GM12801 (cell line): ENCODE results near the gene TAF3.

ENCODE experiments used
- CTCF ChIP-seq: IDR thresholded peaks from one replicate; pipeline ENCODE4 v1.5.1; 2011; ENCODE audit warnings: control low read depth; ENCODE audit not compliant: insufficient read length; ENCODE audit errors: extremely low read depth

Gene TAF3

DNA sequence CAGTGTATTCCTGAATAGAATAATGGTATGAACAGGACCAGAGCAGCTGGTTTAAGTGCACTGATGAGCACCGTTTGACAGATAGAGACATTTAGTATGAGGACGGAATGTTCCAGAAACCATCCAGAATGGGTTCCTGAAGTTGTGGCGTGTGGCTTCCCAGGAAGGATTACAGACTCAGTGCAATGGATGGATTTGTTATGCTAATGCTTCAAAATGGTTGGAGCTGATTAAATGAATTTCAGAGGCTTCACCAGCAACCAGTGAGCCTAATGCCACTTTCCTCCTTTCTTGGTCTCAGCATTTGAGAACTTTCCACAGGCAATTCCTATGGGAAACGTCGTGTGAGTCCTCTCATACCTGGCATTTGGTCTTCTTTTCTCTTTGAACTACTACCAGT is 246.1 kb downstream of the TAF3 start:
- no peak for TF ChIP-seq CTCF

DNA sequence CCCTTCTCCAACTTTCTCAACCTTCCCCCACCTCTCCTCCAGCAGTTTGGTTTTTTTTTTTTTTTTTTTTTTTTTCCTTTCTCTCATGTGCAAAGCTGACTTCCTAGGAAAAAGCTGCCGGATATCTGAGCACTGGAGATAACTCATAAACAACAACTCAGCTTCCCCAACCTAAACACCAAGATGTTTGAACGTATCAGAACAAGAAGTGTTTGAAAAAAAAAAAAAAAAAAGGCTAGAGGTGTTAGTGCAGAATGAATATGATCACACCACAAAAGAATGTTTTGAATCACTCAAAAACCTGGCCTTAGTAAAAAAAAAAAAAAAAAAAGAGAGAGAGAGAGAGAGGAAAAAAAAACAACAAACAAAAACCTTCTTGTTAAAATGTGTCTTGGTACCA is 247.3 kb downstream of the TAF3 start:
- TF ChIP-seq CTCF = no peak

- no peak for TF ChIP-seq CTCF
Measured at GRCh38 chr10:8066124-8066523, 247.8 kb downstream of the TAF3 start.
